GM19328 (cell line): ENCODE results near the gene MYO19.
A peak's percentile ranks its signal among the peaks of the same experiment; 100 is the strongest.
"Not testable (repeated sequence)": the region's sequence is repeated elsewhere in the genome, so short reads cannot be mapped to it uniquely, and the experiment has no call there.

ENCODE experiments used
- ATAC-seq: cut with Tn5 transposase; IDR thresholded peaks from one replicate; pipeline ENCODE4 v1.9.1; 2021; ENCODE audit warnings: mild to moderate bottlenecking, moderate library complexity; ENCODE audit not compliant: unreplicated experiment

The MYO19 gene

GRCh38 chr17:36501351-36501750, 33.3 kb downstream of the MYO19 start:
- no peak for ATAC-seq

GRCh38 chr17:36500745-36501225, 33.9 kb downstream of the MYO19 start:
- no peak for ATAC-seq

GRCh38 chr17:36498560-36499300, 35.9 kb downstream of the MYO19 start:
- no peak for ATAC-seq

- no peak for ATAC-seq
Observed at GRCh38 chr17:36498155-36498554, 36.5 kb downstream of the MYO19 start.

- no peak for ATAC-seq
Observed at GRCh38 chr17:36496018-36496789, 38.5 kb downstream of the MYO19 start.

GRCh38 chr17:36495076-36495578, 39.5 kb downstream of the MYO19 start:
- ATAC-seq, result no peak

GRCh38 chr17:36494674-36495073, 40.0 kb downstream of the MYO19 start:
- ATAC-seq, result no peak

GRCh38 chr17:36493956-36494355, 40.7 kb downstream of the MYO19 start:
- ATAC-seq, result no peak

GRCh38 chr17:36486204-36487194, 48.2 kb downstream of the MYO19 start, which contains the start of gene ZNHIT3:
ZNHIT3 (plus strand) TSS chr17:36486681; CDS start chr17:36486700, 19 bp downstream.
- ATAC-seq, result peak; percentile 79

GRCh38 chr17:36485805-36486203, 48.9 kb downstream of the MYO19 start:
- no peak for ATAC-seq

- no peak for ATAC-seq
Observed at GRCh38 chr17:36485027-36485426, 49.6 kb downstream of the MYO19 start.

GRCh38 chr17:36484021-36484420, 50.6 kb downstream of the MYO19 start:
- ATAC-seq, result not testable (repeated sequence)

GRCh38 chr17:36482611-36483504, 51.8 kb downstream of the MYO19 start:
- no peak for ATAC-seq

GRCh38 chr17:36481829-36482228, 52.8 kb downstream of the MYO19 start:
- no peak for ATAC-seq

GRCh38 chr17:36475346-36475970, 59.2 kb downstream of the MYO19 start:
- ATAC-seq, result no peak

GRCh38 chr17:36474571-36474970, 60.1 kb downstream of the MYO19 start:
- no peak for ATAC-seq

- ATAC-seq, result no peak
Observed at GRCh38 chr17:36470499-36470898, 64.2 kb downstream of the MYO19 start.

- ATAC-seq, result no peak
Observed at GRCh38 chr17:36469733-36470132, 64.9 kb downstream of the MYO19 start.
